ENCODE measurements around the gene BZW2. TPM values are rescaled to one million over a fixed set of nuclear protein-coding genes. Genes with fewer than 3 reads are reported as not detected.

The BZW2 gene
- polyA plus RNA-seq, 3 donors: 19.0 to 45.2 (median 36.4) TPM

DNA sequence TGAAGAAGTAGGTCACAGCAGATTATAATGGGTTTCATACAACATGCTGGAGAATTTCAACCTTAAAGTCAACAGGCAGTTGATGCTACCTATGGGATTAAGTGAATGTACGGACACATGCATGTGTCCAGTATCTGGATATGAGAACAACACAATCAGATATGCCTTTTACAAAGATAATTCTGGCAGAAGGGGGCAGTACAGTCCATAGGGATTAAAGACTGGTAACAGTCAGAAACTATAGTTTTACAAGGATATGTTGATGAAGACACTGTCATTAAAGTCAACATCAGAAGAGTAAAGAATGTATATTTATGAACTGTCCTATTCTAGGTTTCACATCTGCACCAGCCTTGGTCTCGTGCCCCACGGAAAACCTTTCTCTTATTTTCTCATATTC lies 41.9 kb upstream of the BZW2 start:
- no peaks in the 10 kb centered on the region for H3K27me3 Mint-ChIP-seq (ENCODE audit: low read depth in 3 of 3)
- no peak for DNase-seq
- Histone ChIP-seq H3K27me3 (ENCODE audit: control insufficient read depth in 2 of 2, insufficient read depth in 2 of 2, low read length in 2 of 2) (no peaks in the 10 kb centered on the region), H4K20me1 (ENCODE audit: insufficient read depth, low read length) (no peaks in the 10 kb centered on the region), H3K4me3 (replicated peaks in 1 of 3; ENCODE audit: low read depth in 2 of 3, low read length in 3 of 3) (no peak overlapping the region), H2AFZ (ENCODE audit: insufficient read depth, low read depth, low read length, poor library complexity, severe bottlenecking) (no peak overlapping the region), H3K4me1 (ENCODE audit: control insufficient read depth in 1 of 2, insufficient read depth in 2 of 2, low read length in 2 of 2) (no peaks in the 10 kb centered on the region), H3K79me2 (ENCODE audit: insufficient read depth, low read length) (no peaks in the 10 kb centered on the region), H3K27ac (ENCODE audit: low read depth in 1 of 2, low read length in 2 of 2) (no peak overlapping the region), H3K9me3 (replicated peaks in 1 of 2; ENCODE audit: control insufficient read depth in 1 of 2, insufficient read depth in 1 of 2, low read length in 2 of 2) (no peaks in the 10 kb centered on the region), H3K4me2 (replicated peaks; ENCODE audit: extremely low read depth, low read length, poor library complexity, severe bottlenecking) (no peak overlapping the region), H3K9ac (ENCODE audit: insufficient read depth, low read length, poor library complexity, severe bottlenecking) (no peak overlapping the region), H3K36me3 (replicated peaks in 1 of 2; ENCODE audit: control insufficient read depth in 1 of 2, insufficient read depth in 2 of 2, low read length in 2 of 2) (peaks cover 31 to 77% of the 10 kb centered on the region in 2 donors)
- H3K27ac Mint-ChIP-seq: no peak overlapping the region
- TF ChIP-seq, protein P1, sequence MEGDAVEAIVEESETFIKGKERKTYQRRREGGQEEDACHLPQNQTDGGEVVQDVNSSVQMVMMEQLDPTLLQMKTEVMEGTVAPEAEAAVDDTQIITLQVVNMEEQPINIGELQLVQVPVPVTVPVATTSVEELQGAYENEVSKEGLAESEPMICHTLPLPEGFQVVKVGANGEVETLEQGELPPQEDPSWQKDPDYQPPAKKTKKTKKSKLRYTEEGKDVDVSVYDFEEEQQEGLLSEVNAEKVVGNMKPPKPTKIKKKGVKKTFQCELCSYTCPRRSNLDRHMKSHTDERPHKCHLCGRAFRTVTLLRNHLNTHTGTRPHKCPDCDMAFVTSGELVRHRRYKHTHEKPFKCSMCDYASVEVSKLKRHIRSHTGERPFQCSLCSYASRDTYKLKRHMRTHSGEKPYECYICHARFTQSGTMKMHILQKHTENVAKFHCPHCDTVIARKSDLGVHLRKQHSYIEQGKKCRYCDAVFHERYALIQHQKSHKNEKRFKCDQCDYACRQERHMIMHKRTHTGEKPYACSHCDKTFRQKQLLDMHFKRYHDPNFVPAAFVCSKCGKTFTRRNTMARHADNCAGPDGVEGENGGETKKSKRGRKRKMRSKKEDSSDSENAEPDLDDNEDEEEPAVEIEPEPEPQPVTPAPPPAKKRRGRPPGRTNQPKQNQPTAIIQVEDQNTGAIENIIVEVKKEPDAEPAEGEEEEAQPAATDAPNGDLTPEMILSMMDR (IDR thresholded peaks at IDR 0.05): no peak
- WGBS (ENCODE audit: insufficient coverage): no CpG with 5 or more reads among the region's 3 CpGs
- H3K9me3 Mint-ChIP-seq: peaks cover 0 to 2% (median 0%) of the 10 kb centered on the region in 7 donors
- H3K4me1 Mint-ChIP-seq: no peaks in the 10 kb centered on the region
- intact Hi-C loops (cut with micrococcal nuclease): no loop called here
- H3K36me3 Mint-ChIP-seq: peaks cover 62 to 76% of the 10 kb centered on the region in 2 donors
- no peak overlapping the region for H3K4me3 Mint-ChIP-seq

- peaks cover 18 to 59% of the 10 kb centered on the region in 2 donors for H3K36me3 ChIP-seq (replicated peaks in 1 of 2; ENCODE audit: control insufficient read depth in 1 of 2, insufficient read depth in 2 of 2, low read length in 2 of 2)
- no peak overlapping the region for H2AFZ ChIP-seq (ENCODE audit: insufficient read depth, low read depth, low read length, poor library complexity, severe bottlenecking)
- peaks cover 7% of the 10 kb centered on the region for H3K4me1 Mint-ChIP-seq
- H3K27ac ChIP-seq (ENCODE audit: low read depth in 1 of 2, low read length in 2 of 2): no peak overlapping the region
- peaks cover 0 to 4% of the 10 kb centered on the region in 2 donors for H3K4me1 ChIP-seq (ENCODE audit: control insufficient read depth in 1 of 2, insufficient read depth in 2 of 2, low read length in 2 of 2)
- 100% methylated on average over 3 of the region's 3 CpGs for WGBS (ENCODE audit: insufficient coverage)
- intact Hi-C loops (cut with micrococcal nuclease): no loop called here
- H3K79me2 ChIP-seq (ENCODE audit: insufficient read depth, low read length): no peaks in the 10 kb centered on the region
- no peaks in the 10 kb centered on the region for H3K27me3 Mint-ChIP-seq (ENCODE audit: low read depth in 3 of 3)
- TF ChIP-seq, protein P1 (IDR thresholded peaks at IDR 0.05): no peak
- H3K27ac Mint-ChIP-seq: no peak overlapping the region
- no peak overlapping the region for H3K4me3 ChIP-seq (replicated peaks in 1 of 3; ENCODE audit: low read depth in 2 of 3, low read length in 3 of 3)
- no peaks in the 10 kb centered on the region for H3K27me3 ChIP-seq (ENCODE audit: control insufficient read depth in 2 of 2, insufficient read depth in 2 of 2, low read length in 2 of 2)
- H3K9me3 ChIP-seq (replicated peaks in 1 of 2; ENCODE audit: control insufficient read depth in 1 of 2, insufficient read depth in 1 of 2, low read length in 2 of 2): no peaks in the 10 kb centered on the region
- no peaks in the 10 kb centered on the region for H3K9me3 Mint-ChIP-seq
- no peaks in the 10 kb centered on the region for H4K20me1 ChIP-seq (ENCODE audit: insufficient read depth, low read length)
- H3K4me2 ChIP-seq (replicated peaks; ENCODE audit: extremely low read depth, low read length, poor library complexity, severe bottlenecking): no peak overlapping the region
- H3K9ac ChIP-seq (ENCODE audit: insufficient read depth, low read length, poor library complexity, severe bottlenecking): no peak overlapping the region
- DNase-seq: no peak
- H3K36me3 Mint-ChIP-seq: peaks cover 50 to 57% of the 10 kb centered on the region in 2 donors
- H3K4me3 Mint-ChIP-seq: no peak overlapping the region
Observed at GRCh38 chr7:16606704-16607103, 39.3 kb upstream of the BZW2 start.
